Activated T-cell treated with anti-CD3 and anti-CD28 coated beads for 24 hours (primary cell): ENCODE results near the gene RASGRP2.

Experiments
- DNase-seq: peaks from one replicate; pipeline ENCODE4 v3.0.0-alpha.2; 2020; ENCODE audit warnings: low read depth

RASGRP2 gene

DNA sequence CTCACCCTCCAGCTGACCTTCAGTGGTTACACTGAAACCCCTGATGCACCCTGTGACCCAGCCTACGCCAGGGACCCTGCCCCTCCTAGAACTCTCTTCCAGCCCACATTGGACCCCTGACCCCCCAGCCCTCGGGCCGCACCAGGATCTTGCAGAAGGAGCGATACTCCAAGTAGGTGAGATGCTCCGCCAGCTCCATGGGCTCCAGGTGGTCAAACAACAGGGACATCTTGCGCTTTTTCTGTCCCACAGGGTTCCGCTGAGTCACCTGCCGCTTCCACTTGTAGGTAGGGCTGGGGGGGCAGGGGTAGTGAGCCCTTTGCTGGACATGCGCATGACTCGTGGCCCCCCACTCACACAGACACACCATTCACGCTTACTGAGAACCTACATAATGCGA, 4.1 kb downstream of the RASGRP2 start:
- no peak for DNase-seq

- DNase-seq: no peak
Measured at GRCh38 chr11:64736654-64737053, 7.3 kb downstream of the RASGRP2 start.

DNA sequence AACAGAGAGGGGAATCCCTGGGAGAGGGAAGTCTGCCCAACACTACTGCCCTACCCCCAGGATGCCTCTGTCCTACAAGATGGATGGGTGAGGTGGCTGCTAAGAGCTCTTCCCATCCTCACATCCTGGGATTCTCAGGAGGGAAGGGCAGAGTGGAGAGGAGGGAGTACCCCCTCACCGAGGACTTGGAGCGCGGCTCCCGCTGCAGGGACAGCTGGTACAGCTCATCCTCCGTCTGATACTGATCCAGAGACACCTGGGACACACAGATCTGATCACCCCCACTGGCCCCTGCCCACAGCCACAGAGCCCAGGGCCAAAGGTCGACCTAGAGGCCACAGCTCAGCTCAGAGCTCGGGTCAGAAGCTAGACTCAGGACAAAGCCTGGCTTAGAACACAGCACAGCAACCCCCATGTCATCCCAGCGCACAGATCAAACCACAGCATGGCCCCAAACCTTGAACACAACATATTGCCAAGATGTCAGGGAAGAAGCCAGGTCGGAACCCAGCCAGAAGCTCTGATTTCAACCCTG, 8.2 kb downstream of the RASGRP2 start:
- DNase-seq: no peak

GRCh38 chr11:64734811-64735724, 8.9 kb downstream of the RASGRP2 start:
- no peak for DNase-seq

DNA sequence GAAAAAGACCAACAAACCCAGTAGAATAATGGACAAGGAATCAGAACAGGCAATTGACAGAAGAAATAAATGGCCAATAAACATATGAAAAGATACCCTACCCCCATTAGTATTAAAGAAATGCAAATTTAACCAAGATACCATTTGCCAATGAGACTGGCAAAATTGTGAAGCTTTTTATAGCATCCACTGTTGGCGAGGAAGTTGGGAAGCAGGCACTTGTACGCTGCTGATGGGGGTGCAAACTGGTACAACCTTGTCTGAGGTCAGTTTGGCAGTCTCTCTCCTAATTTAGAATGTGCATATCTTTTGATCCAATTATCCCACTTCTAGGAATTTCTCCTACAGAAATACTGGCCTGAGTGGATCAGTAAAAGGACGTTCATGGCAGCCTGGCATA, 12.3 kb downstream of the RASGRP2 start:
- DNase-seq: no peak

- no peak for DNase-seq
Measured at GRCh38 chr11:64729851-64730382, 14.0 kb downstream of the RASGRP2 start.

DNA sequence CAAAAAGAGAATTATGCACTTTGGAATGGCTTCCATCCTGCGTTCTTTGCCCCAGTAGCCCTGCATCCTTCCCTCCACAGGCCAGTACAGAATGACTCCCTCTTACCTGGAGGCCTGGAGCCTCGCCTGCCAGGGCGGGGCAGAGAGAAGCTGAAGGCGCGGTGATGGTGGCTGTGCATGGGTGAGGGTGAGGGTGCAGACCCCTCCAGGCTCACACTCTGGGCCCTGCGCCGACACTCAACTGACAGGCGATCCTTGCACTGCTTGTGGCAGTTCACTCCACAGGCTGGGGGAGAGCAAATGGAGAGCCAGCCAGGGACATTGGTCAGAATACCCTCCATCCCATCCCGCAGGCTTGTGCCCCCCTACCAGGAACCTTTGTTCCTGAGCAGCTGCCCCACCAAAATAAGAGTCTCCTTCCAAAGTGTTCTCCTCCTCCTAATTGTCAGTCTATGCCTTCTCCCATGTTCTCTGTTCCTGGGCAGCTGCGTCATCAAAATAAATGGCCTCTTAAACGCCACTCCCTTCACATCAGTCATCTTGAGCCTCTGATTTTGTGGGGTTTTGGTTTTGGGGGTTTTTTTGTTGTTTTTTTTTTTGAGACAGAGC, 15.1 kb downstream of the RASGRP2 start:
- no peak for DNase-seq

GRCh38 chr11:64726867-64727530, 16.9 kb downstream of the RASGRP2 start:
- DNase-seq: no peak

DNA sequence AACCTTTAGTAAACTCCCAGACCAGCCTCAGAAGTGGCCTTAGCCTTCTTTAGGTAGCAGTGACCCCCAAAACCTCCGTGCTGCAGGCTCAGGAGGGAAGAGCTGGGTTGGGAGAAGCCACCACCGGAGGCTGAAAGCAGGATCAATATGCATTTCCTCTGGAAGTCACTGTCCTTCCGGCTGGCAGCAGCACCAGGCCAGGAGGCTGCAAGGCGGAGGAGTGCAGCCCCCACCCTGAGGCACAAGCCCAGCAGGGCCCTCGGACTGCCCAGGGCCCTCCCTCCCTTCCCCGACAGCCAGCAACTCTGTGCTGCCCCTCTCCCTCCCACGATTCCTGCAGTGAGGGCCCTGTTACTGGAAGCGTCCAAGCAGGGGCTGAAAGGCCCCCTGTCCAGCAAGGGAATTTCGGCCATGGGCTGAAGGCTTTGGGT, 17.7 kb downstream of the RASGRP2 start:
- DNase-seq: no peak

DNA sequence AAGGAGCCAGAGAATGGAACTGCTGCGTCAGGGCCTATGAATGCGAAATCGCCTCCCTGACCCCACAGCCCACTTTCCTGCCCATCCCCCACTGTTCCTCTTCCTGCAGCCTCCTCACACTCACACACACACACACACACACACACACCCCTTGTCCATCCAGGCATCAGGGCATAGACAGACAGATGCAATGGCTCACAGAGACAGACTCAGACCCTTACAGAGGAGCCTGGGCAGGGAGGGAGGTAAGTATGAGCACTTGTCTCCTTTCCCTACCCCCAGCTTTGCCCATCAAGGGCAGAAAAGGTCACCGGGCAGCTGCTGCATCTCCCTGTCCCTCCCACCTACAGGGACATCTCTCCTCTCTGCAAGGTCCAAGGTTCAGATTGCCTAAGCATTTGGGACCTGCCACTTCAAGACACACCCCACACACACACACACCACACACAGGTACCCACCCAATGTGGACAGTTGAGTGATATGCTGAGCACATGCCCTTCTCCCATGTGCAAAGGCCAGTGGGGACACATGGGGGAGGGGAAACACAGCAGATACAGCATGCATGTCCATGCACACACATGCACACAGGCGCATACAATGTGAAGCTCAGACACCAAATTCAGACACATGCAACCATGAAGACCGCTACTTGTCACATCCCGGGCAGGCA, 18.9 kb downstream of the RASGRP2 start:
- DNase-seq: no peak

DNA sequence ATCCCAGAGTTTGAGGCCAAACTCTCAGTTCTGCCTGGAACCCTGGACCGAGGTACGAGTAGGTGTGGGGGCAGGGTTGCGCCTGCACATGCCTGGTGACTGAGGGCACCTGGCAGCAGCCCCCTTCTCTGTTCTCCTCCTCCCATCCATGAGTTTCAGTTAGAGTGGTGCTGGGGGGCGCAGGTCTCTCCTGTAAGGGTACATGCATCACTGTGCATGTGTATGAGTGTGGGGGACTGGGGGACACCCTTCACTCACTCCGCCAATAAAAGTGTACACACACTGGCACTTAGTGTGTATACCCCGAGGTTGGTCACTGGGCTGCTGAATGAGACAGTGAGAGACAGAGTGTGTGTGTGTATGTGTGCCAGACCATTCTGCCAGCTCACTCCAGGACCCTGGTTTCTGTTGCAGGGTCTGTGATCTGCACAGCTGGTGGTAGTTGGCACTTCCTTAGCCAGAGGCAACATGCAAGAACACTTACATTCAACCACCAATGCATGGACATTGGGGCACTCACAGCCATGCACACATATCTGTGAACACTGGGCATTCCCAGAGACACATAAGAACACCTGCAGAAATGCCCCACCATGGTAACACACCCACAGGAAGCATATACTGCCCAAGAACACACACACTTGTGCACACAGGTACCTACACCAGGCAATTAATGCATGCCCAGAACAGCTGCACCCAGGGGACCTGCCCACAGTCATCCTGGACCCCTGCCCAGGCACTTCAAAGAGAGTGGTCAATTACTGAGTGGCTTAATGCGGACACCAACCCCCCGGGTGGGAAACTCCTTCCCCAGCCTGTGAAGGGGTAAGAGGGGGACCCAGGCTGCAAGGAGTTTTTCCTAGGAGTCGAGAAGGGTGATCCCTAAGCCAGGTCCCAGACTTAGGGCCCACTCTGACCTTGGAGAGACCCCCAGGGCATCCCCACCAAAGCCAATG, 19.8 kb downstream of the RASGRP2 start:
- DNase-seq: no peak

DNA sequence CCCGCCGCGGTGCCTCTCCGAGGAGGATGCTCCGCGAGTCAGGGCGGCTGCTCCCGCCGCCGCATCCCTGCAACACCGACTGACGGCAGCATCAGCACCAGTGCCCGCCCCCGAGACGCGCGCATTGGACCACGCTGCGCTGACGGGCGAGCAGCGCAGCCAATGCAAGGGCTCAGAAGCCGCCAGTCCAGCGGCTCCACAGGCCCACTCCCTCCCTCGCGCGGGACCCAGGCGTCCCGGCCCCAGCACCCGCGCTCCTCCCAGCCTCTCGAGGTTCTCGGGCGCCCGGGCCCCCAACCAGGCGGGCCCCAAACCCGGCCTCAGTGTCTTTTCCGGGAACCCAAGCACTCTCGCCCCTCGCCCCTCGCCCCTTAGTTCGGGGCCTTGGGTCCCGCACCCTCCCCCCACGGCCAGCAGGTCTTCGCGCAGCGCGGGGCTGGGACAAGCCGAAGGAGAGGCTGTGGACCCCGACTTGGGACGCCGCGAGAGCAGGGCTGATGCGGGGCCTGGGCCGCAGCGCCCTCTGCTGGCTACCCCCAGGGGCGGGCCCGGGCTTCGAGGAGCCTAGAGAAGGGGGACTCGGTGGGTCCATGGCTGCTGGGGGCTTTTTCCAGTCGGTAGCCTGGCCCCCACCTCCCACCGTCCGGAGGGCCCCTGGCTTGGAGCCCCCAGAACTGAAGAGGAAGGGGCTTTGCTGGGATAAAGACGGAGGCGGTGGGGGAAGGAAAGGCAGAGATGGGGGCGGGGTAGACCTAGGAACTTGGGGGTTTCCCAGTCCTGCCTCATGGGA, 20.6 kb downstream of the RASGRP2 start, which contains the start of gene NRXN2:
TSS of gene NRXN2 (minus strand) at position 81 of the 790 bp plus-strand sequence. CDS start 9,498 bp downstream, outside the sequence.
- peak; percentile 80 for DNase-seq

DNA sequence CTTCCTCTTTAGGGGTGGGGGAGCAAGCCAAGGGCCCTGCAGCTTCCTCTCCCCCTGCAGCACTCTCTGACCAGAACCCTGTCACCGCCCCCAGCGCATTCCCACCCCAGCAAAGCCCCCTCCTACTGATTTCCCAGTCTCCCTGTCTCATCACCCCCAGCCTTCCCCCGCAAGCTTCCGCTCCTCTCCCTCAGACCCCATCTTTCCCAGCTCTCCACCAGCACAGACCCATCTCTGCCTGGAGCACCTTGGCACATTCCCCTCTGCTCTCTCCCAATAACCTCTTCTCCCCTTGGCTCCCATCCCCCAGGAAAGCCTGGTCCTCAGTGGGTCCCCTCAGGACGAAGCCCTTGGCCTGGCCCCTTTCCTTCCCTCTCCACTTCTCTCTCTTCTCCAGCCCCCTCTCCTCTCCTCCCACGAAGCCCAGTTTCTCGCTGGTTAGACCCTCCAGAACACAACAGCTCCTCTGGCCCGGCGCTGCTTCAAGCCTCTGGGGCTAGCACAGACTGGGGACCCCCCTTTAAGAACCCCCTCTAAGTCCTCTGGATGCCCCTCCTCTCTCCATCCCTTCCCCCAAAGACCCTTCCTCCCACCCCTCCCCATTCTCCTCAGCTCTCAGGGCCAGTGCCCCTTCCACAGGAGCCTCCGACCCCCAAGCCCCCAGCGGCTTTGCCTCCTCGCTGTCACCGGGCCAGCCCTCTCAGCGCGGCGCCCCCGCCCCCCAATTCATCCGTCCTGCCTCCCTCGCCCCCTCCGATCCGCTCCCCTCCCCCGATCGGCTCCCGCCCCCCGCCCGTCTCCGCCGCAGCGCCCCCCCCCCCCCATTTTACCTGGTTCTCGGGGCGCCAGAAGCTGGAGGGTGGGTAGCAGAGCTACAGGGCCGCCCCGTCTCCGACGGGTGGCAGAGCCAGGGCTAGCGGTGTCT, 21.5 kb downstream of the RASGRP2 start:
- DNase-seq: no peak

GRCh38 chr11:64721359-64721699, 22.6 kb downstream of the RASGRP2 start:
- no peak for DNase-seq

DNA sequence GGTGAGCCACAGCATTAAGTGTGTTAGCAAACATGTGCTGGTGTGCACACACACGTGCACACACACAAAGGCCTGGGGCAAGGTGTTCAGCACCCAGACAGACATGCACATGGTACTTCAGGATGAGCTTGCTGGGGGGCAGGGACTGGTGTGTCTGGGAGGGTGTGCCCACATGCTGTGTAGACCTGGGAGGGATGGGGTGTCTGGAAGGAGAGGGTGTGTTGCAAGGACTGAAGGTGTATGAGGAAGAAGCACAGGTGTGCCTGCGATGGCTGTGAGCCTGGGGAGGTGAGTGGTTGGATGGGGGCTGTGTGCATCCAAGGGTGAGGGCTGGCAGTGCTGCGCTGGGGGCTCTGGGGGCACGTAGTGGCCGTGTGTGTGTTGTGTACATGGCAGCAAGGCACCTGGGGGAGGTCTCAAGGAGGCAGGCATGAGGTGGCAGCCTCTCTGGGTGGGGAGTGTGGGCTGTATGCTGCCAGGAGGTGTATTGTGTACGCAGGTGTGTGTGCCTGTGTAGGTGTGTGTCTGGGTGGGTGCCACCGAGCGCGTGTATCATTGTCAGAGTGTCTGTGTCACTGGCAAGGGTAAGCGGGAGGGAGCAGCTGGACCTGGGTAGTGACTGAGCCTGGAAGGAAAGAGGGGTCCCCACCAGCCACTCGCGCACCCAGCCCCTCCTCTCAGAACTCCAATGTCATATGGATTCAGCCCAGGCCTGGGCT, 23.1 kb downstream of the RASGRP2 start:
- DNase-seq: no peak

GRCh38 chr11:64720167-64720566, 23.8 kb downstream of the RASGRP2 start:
- no peak for DNase-seq

DNA sequence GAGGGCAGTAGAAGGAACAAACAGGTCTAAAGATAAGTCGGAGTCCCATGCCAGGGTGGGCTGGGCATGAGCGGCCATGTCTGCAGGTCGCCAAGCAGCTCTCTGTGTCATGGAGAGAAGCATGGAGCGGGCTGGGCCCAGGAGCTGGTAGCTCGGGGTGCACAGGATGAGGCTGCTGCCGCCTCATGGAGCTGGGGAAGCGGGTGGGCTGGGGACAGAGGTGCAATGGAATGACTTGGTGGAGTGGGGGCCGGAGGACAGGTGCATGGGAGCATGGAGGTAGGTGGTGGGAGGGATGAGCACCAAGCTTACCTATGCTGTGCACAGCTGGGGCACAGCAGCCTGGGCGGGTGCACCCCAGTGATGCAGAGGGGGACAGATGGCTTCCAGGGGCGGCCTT, 24.5 kb downstream of the RASGRP2 start:
- DNase-seq: no peak

DNA sequence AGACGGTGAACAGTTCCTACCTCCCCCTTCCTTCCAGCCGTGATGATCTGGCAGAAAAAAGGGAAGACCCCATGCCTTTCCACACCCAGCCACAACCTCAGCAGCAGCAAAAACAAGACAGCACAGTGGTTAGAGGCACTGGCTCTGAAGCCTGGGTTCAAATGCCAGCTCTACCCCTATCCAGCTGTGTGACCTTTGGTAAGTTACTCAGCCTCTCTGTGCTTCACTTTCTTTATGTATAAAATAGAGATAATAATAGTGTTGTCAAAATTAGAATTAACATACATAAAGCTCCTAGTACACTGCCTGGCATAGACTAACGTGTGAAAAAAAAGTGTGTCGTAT, 25.2 kb downstream of the RASGRP2 start:
- no peak for DNase-seq
